ENCODE measurements around the gene DPYD. TPM values are rescaled to one million over a fixed set of nuclear protein-coding genes. Genes with fewer than 3 reads are reported as not detected.

DPYD gene
- total and polyA plus RNA-seq, 10 of the 15 experiments (the other 5 are each of a cell fraction or from before 2014, with no cell fraction given) = 5.7 to 23.8 (median 10.2) TPM

DNA sequence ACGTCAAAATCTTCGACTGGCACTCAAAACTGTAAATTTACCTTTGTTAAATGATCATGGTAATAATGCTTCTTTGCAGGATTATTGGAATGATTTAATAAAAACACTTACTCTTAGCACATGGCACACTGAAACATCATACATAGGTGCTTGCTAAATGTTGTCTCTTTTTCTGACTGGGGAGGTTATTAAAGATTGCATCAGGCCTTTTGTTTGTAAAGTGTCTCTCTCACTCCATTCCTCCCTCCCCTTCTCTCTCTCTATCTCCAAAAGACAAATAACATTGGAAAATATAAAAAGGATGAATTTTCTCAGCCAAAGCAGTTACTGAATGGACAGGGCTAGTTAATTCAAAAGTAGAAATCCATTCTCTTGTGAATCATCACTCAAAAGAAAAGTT is 404.2 kb downstream of the DPYD start:
- H4K20me1 ChIP-seq (ENCODE audit: control insufficient read depth, insufficient read depth) = no peaks in the 10 kb centered on the region

More for the DNA sequence above, 404.2 kb downstream of the DPYD start:
- H3K79me2 ChIP-seq (ENCODE audit: control insufficient read depth, insufficient read depth, low read length) = no peaks in the 10 kb centered on the region
- no peak for FAIRE-seq
- H3K9ac ChIP-seq (ENCODE audit: control insufficient read depth, insufficient read depth, low read length) = no peak overlapping the region
- no peaks in the 10 kb centered on the region for H3K36me3 ChIP-seq (ENCODE audit: control insufficient read depth in 2 of 2, insufficient read depth in 2 of 2, low read length in 1 of 2)
- intact Hi-C loops (cut with micrococcal nuclease; ENCODE audit: unreplicated experiment) = no loop called here
- RAD21 ChIA-PET (ENCODE audit: unreplicated experiment) = no interaction called here
- H3K9me3 ChIP-seq (replicated peaks; ENCODE audit: control insufficient read depth, insufficient read depth, low read length) = no peaks in the 10 kb centered on the region; the same call in 2 of the 3 replicates
- TF ChIP-seq NBN (IDR thresholded peaks at IDR 0.05) = no peak
- TF ChIP-seq, protein P1, sequence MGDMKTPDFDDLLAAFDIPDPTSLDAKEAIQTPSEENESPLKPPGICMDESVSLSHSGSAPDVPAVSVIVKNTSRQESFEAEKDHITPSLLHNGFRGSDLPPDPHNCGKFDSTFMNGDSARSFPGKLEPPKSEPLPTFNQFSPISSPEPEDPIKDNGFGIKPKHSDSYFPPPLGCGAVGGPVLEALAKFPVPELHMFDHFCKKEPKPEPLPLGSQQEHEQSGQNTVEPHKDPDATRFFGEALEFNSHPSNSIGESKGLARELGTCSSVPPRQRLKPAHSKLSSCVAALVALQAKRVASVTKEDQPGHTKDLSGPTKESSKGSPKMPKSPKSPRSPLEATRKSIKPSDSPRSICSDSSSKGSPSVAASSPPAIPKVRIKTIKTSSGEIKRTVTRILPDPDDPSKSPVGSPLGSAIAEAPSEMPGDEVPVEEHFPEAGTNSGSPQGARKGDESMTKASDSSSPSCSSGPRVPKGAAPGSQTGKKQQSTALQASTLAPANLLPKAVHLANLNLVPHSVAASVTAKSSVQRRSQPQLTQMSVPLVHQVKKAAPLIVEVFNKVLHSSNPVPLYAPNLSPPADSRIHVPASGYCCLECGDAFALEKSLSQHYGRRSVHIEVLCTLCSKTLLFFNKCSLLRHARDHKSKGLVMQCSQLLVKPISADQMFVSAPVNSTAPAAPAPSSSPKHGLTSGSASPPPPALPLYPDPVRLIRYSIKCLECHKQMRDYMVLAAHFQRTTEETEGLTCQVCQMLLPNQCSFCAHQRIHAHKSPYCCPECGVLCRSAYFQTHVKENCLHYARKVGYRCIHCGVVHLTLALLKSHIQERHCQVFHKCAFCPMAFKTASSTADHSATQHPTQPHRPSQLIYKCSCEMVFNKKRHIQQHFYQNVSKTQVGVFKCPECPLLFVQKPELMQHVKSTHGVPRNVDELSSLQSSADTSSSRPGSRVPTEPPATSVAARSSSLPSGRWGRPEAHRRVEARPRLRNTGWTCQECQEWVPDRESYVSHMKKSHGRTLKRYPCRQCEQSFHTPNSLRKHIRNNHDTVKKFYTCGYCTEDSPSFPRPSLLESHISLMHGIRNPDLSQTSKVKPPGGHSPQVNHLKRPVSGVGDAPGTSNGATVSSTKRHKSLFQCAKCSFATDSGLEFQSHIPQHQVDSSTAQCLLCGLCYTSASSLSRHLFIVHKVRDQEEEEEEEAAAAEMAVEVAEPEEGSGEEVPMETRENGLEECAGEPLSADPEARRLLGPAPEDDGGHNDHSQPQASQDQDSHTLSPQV (IDR thresholded peaks at IDR 0.05) = no peak
- no peak for TF ChIP-seq JUND (IDR thresholded peaks at IDR 0.05; ENCODE audit: low read depth, low read length)
- no peak for TF ChIP-seq PML (IDR thresholded peaks at IDR 0.05; ENCODE audit: low read length)
- TF ChIP-seq FOXK2 (IDR thresholded peaks at IDR 0.05) = no peak
- in situ Hi-C loops (cut with MboI) = no loop called here
- 9% methylated on average over 2 of the region's 2 CpGs for WGBS (ENCODE audit: insufficient coverage, insufficient replicate concordance, low lambda C conversion rate, missing lambda C conversion rate)
- ATAC-seq = no peak
- SMC1A ChIA-PET (ENCODE audit: uncharacterized antibody, unreplicated experiment) = no interaction called here
- H3K4me1 ChIP-seq (ENCODE audit: control insufficient read depth, insufficient read depth, low read length) = no peaks in the 10 kb centered on the region
- H3K4me2 ChIP-seq (ENCODE audit: control insufficient read depth, insufficient read depth) = no peak overlapping the region
- no peak overlapping the region for H3K4me3 ChIP-seq
- POLR2A ChIA-PET = no interaction called here
- CTCF ChIA-PET = interaction anchor here (4.9 kb wide), 1 partner anchor 9 kb away, joined by 26 read pairs; no protein-coding TSS in a partner anchor
- no TSS peak for BruUV-seq (replicated peaks)
- H3K27me3 ChIP-seq (replicated peaks in 1 of 2; ENCODE audit: control insufficient read depth in 2 of 2, insufficient read depth in 2 of 2, low read length in 1 of 2) = no peaks in the 10 kb centered on the region
- H3K27ac ChIP-seq (ENCODE audit: control insufficient read depth, insufficient read depth) = no peak overlapping the region
- no peak for DNase-seq (ENCODE audit: low read depth, low spot score)
- no peak overlapping the region for H2AFZ ChIP-seq (ENCODE audit: control insufficient read depth, low read depth, low read length)

Data from GM12878 (cell line).